NK-92 (cell line): Measurements from ENCODE around the gene TOP3B.

Source experiments
- DNase-seq: peaks from one replicate; lab custom pipeline; 2025; ENCODE audit not compliant: unreplicated experiment; lab: John Stamatoyannopoulos, UW

The TOP3B gene

DNA sequence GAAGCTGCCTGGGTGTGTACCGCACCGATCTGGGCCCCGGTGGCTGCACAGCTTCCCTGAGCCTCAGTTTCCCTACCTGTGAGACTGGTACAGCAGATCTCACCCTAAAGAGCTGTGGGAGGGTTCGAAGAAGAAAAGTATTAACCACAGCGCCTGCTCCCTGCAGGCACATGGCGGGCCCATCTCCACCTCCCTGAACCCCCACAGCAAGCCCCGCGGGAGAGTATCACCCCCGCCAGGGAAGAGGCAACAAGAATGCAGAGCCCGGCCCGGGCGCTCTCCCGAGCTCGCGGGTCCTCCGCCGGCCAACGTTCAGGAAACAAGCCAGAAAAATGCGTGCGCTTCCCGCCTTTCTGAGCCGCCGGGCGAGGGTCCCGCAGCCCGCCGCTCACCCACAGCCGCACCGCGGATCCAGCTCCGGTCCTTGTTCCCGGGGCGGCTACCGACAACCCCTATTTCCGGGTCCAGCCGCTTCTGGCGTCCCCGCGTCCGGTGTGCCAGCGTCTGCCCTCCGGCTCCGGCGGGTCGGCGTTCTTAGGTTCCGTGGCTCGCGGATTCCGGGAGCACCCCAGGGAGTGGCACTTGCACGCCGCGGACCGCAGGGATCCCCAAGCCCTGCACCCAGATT lies at the start of gene TOP3B:
Gene TOP3B, minus strand, starts transcription at position 450 of the 628 bp plus-strand sequence. CDS start 7,078 bp downstream, outside the sequence.
- no peak for DNase-seq

GRCh38 chr22:22031183-22031945 lies 48.8 kb upstream of the TOP3B start:
- DNase-seq: no peak

DNA sequence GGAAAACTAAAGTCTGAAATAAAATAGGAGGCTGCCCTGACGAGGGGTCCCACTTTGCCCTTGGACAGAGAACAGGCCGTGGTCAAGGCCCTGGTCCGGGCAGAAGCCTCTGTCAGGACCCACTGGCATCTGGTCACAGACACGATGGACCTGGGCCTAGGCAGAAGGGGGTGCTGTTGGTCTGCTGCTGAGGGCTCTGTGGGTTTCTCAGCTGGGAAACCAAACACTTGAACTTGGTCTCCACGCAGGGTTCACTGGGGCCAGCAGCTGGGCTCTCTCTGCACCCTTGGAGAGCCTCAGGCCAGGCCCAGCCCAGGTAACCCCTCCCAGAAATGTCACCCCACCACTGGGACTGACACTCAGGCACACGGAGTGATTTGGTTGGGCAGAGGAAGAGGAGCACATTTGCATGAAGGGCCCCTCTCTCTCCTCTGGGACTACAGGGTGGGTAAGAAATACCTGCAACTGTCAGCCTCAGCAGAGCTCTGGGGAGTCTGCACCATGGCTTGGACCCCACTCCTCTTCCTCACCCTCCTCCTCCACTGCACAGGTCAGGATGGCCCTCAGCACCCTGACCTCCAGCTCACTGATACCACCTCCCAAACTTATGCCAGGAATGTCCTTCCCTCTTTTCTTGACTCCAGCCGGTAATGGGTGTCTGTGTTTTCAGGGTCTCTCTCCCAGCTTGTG lies 48.1 kb upstream of the TOP3B start:
- no peak for DNase-seq

DNA sequence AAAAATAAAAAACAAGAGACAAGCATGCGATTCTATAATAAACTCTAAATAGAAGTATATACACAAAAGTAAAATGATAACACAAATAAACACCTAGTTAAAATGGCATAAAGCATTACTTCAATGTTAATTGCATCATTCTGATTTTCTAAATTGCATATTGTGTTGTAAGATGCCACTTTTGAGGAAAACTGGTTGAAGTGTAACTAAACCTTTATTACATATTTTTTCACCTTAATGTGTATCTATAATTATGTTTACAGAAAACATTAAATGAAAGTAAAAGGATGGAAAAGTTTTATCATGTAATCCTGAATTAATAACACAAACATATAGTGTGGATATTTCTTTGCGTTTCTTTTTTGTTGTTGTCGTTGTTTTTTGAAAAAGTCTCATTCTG lies 45.4 kb upstream of the TOP3B start:
- DNase-seq: no peak

DNA sequence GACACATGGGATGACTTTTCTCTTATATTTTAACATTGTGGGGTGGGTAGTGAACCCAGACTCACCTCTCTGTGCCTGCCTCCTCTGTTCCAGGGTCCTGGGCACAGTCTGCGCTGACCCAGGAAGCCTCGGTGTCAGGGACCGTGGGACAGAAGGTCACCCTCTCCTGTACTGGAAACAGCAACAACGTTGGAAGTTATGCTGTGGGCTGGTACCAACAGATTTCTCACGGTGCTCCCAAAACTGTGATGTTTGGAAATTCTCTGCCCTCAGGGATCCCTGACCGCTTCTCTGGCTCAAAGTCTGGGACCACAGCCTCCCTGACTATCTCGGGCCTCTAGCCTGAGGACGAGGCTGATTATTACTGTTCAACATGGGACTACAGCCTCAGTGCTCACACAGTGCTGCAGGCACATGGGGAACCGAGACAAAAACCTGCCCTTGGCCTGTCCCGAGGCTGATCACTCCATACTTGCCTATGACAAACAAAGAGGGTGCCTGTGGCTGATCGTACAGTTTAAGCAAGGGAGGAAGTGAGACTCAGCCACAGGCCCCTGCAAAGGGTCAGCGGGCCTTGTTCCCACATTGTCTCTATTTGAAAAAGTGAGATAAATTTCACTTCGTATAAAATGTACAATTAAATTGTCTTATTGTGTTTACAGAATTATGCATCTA lies 43.7 kb upstream of the TOP3B start:
- DNase-seq: no peak

DNA sequence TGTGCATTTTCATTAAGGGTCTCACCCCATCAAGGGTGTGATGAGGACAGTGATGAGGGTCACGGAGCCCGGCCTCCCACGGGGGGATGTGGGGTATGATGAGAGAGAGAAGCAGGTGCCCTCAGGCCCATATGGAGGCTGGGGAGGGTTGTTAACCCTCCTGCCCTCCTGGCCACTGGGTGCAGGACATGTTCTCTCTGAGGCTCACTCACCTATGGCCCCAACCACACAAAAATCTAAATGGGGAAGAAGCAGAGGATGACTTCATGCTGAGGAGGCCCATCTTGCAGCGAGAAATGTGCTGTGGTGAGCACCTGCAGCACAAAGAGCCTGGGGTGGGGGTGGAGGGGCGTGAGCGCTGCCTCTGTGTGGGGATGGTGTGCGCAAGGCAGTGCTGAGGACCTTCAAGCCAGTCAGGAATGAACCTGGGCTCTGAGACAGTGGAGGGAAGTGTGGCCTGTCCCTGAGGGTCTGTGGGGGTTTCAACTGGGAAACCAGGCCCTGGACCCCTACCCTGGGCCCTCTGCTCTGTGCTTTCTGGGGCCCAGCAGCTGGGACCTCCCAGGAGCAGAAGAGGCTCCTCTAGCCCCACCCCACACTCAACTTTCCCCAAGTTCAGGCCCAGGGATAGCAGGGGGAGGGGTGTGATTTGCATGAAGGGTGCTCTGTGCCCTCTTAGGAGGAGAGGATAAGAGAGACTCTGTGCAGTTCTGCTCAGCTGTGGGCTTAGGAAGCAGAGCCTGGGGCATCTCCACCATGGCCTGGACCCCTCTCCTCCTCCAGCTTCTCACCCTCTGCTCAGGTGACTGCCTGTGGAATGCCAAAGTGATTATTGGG lies 43.0 kb upstream of the TOP3B start:
- DNase-seq: no peak

DNA sequence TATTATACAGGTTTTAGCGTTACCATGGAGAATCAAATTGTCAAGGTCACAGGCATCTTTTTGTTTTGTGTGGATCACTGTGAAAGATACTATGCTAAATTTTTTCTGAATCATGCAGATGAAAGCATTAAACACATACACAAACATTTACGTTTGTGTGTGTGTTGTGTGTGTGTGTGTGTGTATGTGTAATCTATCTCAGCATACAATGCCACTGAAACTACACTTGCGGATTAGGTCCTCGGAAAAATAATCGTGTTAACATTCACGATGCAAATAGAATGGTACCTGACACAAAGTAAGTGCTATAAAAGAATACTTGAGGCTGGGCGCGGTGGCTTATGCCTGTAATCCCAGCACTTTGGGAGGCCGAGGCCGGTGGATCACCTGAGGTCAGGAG lies 41.9 kb upstream of the TOP3B start:
- no peak for DNase-seq

GRCh38 chr22:22023581-22024137 lies 41.1 kb upstream of the TOP3B start:
- no peak for DNase-seq

DNA sequence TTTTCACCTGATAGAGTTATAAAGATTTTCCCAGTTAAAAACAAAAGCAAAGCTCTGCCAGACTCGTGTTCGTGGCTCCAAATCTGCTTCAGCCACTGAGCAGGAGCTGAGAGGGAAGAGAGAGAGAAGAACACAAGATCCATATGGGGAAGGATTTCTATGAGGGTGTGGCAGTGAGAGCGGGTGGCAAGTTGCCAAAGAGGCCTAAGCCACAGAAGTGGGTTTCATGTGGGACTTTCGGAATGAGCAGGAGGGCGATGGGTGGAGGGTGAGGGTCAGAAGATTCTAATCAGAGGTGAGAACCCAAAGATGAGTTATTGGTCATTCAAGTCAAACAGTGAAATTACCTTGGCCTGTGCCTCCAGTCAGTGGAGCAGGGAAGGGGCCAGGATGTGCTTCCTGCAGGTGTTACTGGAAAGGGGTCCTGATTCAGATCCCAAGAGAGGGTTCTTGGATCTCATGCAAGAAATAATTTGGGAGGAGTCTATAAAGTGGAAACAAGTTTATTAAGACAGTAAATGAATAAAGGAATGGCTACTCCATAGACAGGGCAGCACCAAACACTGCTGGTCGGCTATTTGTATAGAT lies 40.5 kb upstream of the TOP3B start:
- no peak for DNase-seq

DNA sequence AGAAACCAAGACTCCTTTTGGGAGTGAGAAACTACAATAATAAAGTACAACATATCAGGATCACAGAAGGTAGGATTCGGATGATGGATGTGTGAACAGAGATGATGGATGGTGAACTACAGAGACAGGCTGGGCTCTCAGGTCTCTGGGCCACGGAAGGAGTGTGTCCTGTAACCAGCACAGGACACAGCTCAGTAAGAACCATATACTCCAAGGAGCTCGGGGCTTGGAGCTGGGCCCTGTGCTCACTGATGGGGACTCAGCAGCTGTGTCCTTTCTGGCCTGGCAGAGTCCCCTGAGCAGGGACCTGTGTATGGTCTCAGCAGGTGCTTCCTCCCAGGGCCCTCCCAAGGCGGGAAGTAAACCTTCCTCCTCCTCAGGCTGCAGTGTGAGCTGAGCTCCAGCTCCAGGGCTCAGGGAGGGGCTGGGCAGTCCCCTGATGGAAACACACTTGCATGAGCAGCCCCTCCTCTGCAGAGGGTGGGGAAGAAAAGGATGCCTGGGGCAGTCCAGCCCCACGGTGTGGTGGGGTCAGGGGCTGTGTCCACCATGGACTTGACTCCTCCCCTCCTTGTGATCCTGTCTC lies 39.8 kb upstream of the TOP3B start:
- no peak for DNase-seq

DNA sequence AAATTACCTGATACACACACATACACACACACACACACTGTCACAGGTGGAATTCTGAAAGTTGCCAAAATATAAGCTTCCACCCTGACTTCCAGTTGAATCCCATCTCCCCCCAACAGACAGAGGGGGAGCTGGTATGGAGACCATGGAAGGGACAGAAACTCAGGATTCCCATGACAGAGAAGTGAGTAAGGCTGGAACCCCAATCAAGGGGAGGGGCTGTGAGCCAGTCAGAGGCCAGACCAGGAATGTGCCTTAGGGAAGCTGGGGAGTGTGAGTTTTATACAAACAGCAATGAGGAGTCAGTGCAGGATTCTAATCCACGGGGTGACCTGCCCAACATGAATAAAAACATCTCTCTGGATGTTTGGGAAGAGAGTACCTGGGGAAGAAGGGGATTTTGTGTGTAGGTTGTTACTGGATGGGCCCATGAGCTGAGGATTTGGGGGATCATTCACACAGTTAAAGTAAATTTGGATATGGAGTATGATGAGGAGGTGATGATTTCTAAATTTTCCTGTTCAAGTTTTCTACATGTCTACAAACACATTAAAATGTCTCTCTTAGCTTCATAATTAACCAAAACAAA lies 38.7 kb upstream of the TOP3B start:
- no peak for DNase-seq

DNA sequence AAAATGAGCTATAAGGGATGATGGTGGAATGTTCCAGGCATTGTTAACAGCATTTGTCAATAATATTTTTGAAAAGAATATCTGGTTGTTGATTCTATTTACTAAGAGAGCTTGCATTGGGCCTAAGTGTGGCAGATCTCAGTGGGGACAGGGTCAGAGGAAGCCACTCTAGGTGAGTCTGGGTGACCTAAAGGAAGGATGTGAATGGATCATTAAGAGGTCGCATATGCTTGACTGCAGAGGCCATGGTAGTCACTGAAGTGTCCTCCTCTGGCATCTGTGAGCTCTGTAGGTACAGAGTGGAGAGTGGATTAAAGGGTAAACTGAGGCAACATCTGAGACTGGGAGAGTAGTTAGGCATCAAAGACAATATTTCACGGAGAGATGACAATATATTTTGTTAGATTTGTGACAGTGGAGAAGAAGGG lies 37.9 kb upstream of the TOP3B start:
- no peak for DNase-seq

DNA sequence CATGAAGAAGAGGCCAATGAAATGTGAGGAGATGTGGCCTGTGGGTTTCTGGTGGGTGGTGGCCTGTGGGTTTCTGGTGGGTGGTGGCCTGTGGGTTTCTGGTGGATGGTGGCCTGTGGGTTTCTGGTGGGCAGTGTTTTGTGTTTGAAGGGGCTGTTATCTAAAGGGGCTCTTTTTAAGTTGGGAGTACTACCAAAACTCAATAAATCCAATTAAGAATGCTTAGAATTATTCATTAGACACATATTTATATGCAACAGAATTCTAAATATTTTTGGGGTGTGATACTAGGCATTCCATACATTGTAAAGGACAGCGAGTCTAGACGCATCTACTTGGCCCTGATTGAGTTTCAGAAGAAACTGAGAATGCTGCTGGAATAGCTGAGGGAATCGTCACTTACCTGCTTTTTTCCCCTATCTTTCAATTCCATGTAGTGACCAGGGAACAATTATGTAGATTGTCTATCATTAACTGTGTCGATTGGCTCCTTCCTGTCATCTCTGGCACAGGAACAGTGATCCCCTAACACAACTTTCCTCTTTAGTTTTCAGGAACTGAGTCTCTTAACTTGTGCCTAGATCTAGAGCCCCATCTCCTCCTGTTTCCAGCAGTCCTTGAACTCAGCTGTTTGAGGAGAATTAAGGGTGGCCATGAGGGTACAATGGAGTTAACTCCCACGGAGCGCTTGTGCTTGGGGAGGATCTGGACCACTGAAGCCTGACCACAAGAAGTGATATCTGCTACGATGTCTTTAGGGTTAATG lies 37.3 kb upstream of the TOP3B start:
- DNase-seq: no peak

GRCh38 chr22:22018825-22019658 lies 36.5 kb upstream of the TOP3B start:
- no peak for DNase-seq

DNA sequence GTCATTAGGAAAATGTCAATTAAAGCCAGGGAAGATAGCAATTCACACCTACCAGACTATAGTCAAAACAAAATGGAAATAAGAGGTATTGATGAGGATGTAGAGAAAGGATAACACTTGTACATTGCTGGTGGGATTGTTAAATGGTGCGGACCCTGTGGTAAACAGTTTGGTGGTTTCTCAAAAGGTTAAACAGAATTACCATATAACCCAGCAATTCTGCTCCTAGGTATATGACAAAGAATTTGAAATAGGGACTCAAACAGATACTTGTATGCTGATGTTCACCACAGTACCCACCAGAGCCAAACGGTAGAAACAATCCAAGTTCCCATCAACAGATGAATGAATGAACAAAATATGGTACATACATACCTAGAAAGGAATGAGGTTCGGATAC lies 33.0 kb upstream of the TOP3B start:
- no peak for DNase-seq

DNA sequence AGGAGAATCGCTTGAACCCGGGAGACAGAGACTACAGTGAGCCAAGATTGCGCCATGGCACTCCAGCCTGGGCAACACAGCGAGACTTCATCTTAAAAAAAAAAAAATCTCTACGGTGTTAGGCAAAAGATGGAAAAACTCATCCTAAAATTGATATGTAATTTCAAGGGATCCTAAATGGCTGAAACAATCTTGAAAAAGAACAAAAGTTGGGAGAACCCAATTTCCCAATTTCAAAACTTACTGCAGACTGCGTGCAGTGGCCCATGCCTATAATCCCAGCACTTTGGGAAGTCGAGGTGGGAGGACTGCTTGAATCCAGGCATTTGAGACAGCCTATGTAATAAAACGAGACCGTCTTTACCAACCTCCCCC lies 31.7 kb upstream of the TOP3B start:
- no peak for DNase-seq

- no peak for DNase-seq
These were observed 31.1 kb upstream of the TOP3B start for GRCh38 chr22:22013559-22014284.
